ENCODE results near the gene FAM89A.

GRCh38 chr1:231023150-231023549, 16.9 kb downstream of the FAM89A start:
- no peak for TF ChIP-seq CTCF (IDR thresholded peaks at IDR 0.05; ENCODE audit: insufficient read depth, low read depth, low read length)
- no peak for TF ChIP-seq EZH2 (IDR thresholded peaks at IDR 0.05; ENCODE audit: insufficient read depth, low read length)

Data from astrocyte (in vitro differentiated cells and primary cell).